Immature natural killer cell (primary cell): ENCODE results near the gene B4GALNT3. TPM values are rescaled to one million over a fixed set of nuclear protein-coding genes. Genes with fewer than 3 reads are reported as not detected.
A peak's percentile ranks its signal among the peaks of the same experiment; 100 is the strongest.
"Not testable (repeated sequence)": the region's sequence is repeated elsewhere in the genome, so short reads cannot be mapped to it uniquely, and the experiment has no call there.

Experiments
- DNase-seq, 3 donors: peaks; one replicate each; pipeline ENCODE4 v3.0.0; 2022; ENCODE audit warnings: mixed read lengths in 1 of 3
- H3K27ac Mint-ChIP-seq, 6 donors: one replicate each; pipeline ENCODE4 v1.8.0; 2020; ENCODE audit warnings: mixed read lengths in 6 of 6, mild to moderate bottlenecking in 5 of 6, inconsistent platforms in 4 of 6, moderate library complexity in 3 of 6
- H3K27me3 Mint-ChIP-seq, 3 donors: one replicate each; pipeline ENCODE4 v1.8.0; 2020 to 2021; ENCODE audit warnings: low read depth in 3 of 3, mild to moderate bottlenecking in 3 of 3, mixed read lengths in 3 of 3, moderate library complexity in 3 of 3, inconsistent platforms in 1 of 3
- H3K36me3 Mint-ChIP-seq, 3 donors: one replicate each; pipeline ENCODE4 v1.8.0; 2020; ENCODE audit warnings: mixed read lengths in 3 of 3, inconsistent platforms in 2 of 3, mild to moderate bottlenecking in 2 of 3
- H3K4me1 Mint-ChIP-seq, 2 donors: one replicate each; pipeline ENCODE4 v1.8.0; 2020; ENCODE audit warnings: inconsistent platforms in 2 of 2, mild to moderate bottlenecking in 2 of 2, mixed read lengths in 2 of 2, moderate library complexity in 1 of 2
- H3K4me3 Mint-ChIP-seq, 5 donors: one replicate each; pipeline ENCODE4 v1.8.0; 2020; ENCODE audit warnings: mild to moderate bottlenecking in 5 of 5, mixed read lengths in 5 of 5, inconsistent platforms in 3 of 5, moderate library complexity in 3 of 5
- H3K9me3 Mint-ChIP-seq, 6 donors: one replicate each; pipeline ENCODE4 v1.8.0; 2020; ENCODE audit warnings: mild to moderate bottlenecking in 6 of 6, mixed read lengths in 6 of 6, inconsistent platforms in 4 of 6, moderate library complexity in 3 of 6
- polyA plus RNA-seq, 3 donors: library from polyadenylated mRNA; unstranded; fragments of 300-500 nt; fragmentation: Illumina TruSeq; gene quantifications; one replicate each; pipeline ENCODE4 v1.2.3, GENCODE V29; 2021

Gene B4GALNT3
- 10 to 100 TPM in 1 of 3 donors, 1 to 10 TPM in 1, under 1 TPM in 1; 0.03 to 13.1 (median 1.2) TPM for polyA plus RNA-seq

DNA sequence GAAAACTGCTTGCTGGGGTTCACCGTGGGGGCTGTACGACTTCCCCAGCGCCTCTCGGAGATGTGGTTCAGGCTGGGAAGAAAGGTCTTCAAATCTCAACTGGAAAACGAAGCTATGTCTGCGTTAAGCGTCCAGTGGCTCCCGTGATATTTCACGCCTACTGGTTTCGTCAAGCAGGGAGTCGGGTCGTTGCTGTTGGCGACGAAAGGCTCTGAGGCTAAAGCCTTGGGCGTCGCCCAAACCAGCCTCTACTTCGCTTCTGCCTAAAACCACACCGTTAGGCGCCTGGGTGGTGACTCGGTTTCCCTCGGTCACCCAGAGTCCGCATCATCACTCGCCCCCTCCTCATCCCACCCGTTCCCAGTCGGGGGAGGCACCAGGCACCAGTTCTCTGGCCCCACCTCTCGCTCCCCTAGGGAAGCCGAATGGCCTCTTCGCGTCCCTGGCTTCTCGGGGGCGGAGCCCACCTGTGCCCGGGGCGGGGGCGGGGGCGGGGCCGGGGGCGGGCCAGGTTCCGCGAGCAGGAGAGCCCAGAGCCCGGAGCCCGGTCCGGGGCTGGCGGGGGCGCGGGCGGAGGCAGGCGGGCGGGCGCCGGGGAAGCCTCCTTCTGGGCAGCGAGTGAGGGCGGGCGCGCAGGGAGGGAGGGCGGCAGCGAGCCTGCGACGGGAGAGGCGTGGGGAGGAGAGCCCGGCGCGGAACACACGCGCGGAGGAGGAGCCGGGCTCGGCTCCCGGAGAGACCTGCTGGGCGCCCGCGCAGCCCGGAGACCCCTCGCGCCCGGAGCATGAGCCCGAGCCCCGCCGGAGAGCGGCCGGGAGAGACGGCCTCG, at the start of gene B4GALNT3:
B4GALNT3 (plus strand) TSS at position 510 of the 829 bp plus-strand sequence. CDS start 438 bp downstream, outside the sequence.
- Mint-ChIP-seq H3K36me3 (no peaks in the 10 kb centered on the region), H3K27me3 (peaks cover 7 to 15% (median 11%) of the 10 kb centered on the region in 3 donors), H3K27ac (peak within 1 kb of the TSS in 1 of 6 donors; percentile 43), H3K4me3 (peak within 1 kb of the TSS; percentile 72 to 93 (median 81)), H3K9me3 (peaks cover 0 to 2% (median 0%) of the 10 kb centered on the region in 6 donors), H3K4me1 (peaks cover 31 to 45% of the 10 kb centered on the region in 2 donors)
- no peak for DNase-seq

DNA sequence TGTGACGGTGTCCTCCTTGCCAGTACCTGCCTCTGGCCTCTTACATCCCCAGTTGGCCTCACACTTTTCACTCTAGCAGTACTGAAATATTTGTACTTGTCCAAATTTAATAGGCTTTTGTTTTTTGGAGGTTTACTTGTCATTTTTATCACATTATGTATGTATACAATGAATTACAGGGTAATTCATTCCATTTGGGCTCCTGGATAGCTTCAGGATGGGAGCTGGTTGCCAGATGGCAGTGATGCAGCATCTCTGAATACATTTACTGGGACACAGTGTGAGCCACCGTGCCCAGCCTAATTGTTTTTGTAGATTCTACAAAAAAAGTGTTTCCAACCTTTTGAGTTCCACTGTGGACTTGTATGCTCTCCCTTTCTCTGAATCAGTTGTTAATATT, 44.9 kb upstream of the B4GALNT3 start:
- peaks cover 22 to 41% (median 22%) of the 10 kb centered on the region in 3 donors for H3K36me3 Mint-ChIP-seq
- H3K27ac Mint-ChIP-seq = no peak overlapping the region
- H3K9me3 Mint-ChIP-seq = no peaks in the 10 kb centered on the region
- no peaks in the 10 kb centered on the region for H3K4me1 Mint-ChIP-seq
- no peaks in the 10 kb centered on the region for H3K27me3 Mint-ChIP-seq
- H3K4me3 Mint-ChIP-seq = no peak overlapping the region
- DNase-seq = no peak

DNA sequence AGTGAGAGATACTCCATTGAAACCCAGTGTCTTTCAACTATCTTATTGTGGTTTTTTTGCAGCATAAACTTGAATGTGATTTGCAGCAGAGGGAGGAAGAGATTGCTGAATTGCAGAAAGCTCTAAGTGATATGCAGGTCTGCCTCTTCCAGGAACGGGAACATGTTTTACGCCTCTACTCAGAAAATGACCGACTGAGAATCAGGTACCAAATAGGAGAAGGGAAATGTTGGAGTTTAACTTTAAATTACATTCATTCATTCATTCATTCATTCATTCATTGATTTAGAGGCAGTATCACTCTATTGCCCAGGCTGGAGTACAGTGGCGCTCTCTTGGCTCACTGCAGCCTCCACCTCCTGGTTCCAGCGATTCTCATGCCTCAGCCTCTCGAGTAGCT, 41.3 kb upstream of the B4GALNT3 start:
- H3K9me3 Mint-ChIP-seq = no peaks in the 10 kb centered on the region
- no peaks in the 10 kb centered on the region for H3K4me1 Mint-ChIP-seq
- H3K36me3 Mint-ChIP-seq = peaks cover 15 to 37% (median 23%) of the 10 kb centered on the region in 3 donors
- no peaks in the 10 kb centered on the region for H3K27me3 Mint-ChIP-seq
- H3K4me3 Mint-ChIP-seq = no peak overlapping the region
- no peak overlapping the region for H3K27ac Mint-ChIP-seq
- DNase-seq = no peak

DNA sequence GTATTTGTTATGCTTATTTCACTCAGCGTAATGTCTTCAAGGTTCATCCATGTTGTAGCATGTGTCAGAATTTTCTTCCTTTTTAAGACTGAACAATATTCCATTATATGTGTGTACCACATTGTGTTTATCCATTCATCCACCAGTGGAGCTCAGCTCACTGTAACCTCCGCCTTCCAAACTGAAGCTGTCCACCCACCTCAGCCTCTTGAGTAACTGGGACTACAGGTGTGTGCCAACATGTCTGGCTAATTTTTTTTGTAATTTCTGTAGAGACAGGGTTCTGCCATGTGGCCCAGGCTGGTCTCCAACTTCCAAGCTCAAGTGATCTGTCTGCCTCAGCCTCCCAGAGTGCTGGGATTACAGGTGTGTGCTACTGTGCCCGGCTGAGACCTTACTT, 37.2 kb upstream of the B4GALNT3 start:
- Mint-ChIP-seq H3K9me3 (no peaks in the 10 kb centered on the region), H3K4me1 (no peaks in the 10 kb centered on the region), H3K4me3 (no peak overlapping the region), H3K27ac (no peak overlapping the region), H3K27me3 (no peaks in the 10 kb centered on the region), H3K36me3 (peaks cover 7 to 27% (median 8%) of the 10 kb centered on the region in 3 donors)
- DNase-seq = no peak

- H3K9me3 Mint-ChIP-seq, DNase-seq, H3K27ac Mint-ChIP-seq, H3K4me3 Mint-ChIP-seq, H3K27me3 Mint-ChIP-seq, H3K4me1 Mint-ChIP-seq: not testable (repeated sequence)
- peaks cover 31 to 53% (median 37%) of the 10 kb centered on the region in 3 donors for H3K36me3 Mint-ChIP-seq
These were observed 24.0 kb upstream of the B4GALNT3 start for GRCh38 chr12:435737-436136.

GRCh38 chr12:442235-442884, 17.4 kb upstream of the B4GALNT3 start:
- no peaks in the 10 kb centered on the region for H3K4me1 Mint-ChIP-seq
- H3K27me3 Mint-ChIP-seq = no peaks in the 10 kb centered on the region
- no peak overlapping the region for H3K4me3 Mint-ChIP-seq
- DNase-seq = peak; percentile 39 to 49 (median 47)
- H3K36me3 Mint-ChIP-seq = peaks cover 9 to 23% (median 17%) of the 10 kb centered on the region in 3 donors
- no peaks in the 10 kb centered on the region for H3K9me3 Mint-ChIP-seq
- H3K27ac Mint-ChIP-seq = no peak overlapping the region

- no peaks in the 10 kb centered on the region for H3K9me3 Mint-ChIP-seq
- no peak overlapping the region for H3K27ac Mint-ChIP-seq
- peaks cover 0 to 2% (median 0%) of the 10 kb centered on the region in 3 donors for H3K36me3 Mint-ChIP-seq
- H3K4me1 Mint-ChIP-seq = peaks cover 0 to 6% of the 10 kb centered on the region in 2 donors
- H3K27me3 Mint-ChIP-seq = no peaks in the 10 kb centered on the region
- no peak overlapping the region for H3K4me3 Mint-ChIP-seq
- no peak for DNase-seq
These were observed 12.6 kb upstream of the B4GALNT3 start for GRCh38 chr12:447141-447540.

DNA sequence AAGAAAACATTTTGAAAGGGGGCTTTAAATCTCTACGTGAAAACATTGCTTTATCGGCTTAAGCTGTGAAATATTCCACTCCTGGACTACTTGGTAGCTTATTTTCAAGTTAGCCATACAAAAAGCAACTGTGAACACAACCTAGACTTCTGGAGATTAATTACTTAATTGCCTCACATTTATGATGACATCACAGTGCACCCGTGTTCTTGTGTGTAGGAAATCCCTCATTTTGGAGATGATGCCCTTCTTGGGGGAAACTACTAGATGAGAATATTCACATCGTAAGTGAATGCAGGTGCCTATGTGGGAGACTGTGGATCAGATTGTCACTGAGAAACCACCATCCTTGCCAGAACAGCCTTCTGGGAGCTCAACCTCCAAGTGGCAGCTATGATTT, 10.5 kb upstream of the B4GALNT3 start:
- H3K27me3 Mint-ChIP-seq = peaks cover 0 to 5% (median 2%) of the 10 kb centered on the region in 3 donors
- no peak overlapping the region for H3K27ac Mint-ChIP-seq
- DNase-seq = no peak
- no peaks in the 10 kb centered on the region for H3K36me3 Mint-ChIP-seq
- H3K4me3 Mint-ChIP-seq = no peak overlapping the region
- no peaks in the 10 kb centered on the region for H3K9me3 Mint-ChIP-seq
- H3K4me1 Mint-ChIP-seq = peaks cover 3 to 14% of the 10 kb centered on the region in 2 donors

GRCh38 chr12:450438-450837, 9.3 kb upstream of the B4GALNT3 start:
- H3K36me3 Mint-ChIP-seq = no peaks in the 10 kb centered on the region
- DNase-seq = no peak
- H3K27ac Mint-ChIP-seq = no peak overlapping the region
- H3K27me3 Mint-ChIP-seq = peaks cover 0 to 5% (median 2%) of the 10 kb centered on the region in 3 donors
- peaks cover 5 to 21% of the 10 kb centered on the region in 2 donors for H3K4me1 Mint-ChIP-seq
- H3K4me3 Mint-ChIP-seq = no peak overlapping the region
- H3K9me3 Mint-ChIP-seq = no peaks in the 10 kb centered on the region

GRCh38 chr12:452667-453210, 7.0 kb upstream of the B4GALNT3 start:
- Mint-ChIP-seq H3K4me1 (peaks cover 5 to 21% of the 10 kb centered on the region in 2 donors), H3K27ac (no peak overlapping the region), H3K27me3 (peaks cover 0 to 5% (median 2%) of the 10 kb centered on the region in 3 donors), H3K9me3 (no peaks in the 10 kb centered on the region), H3K36me3 (no peaks in the 10 kb centered on the region), H3K4me3 (no peak overlapping the region)
- DNase-seq = peak in 2 of 3 donors; percentile 57 to 62

DNA sequence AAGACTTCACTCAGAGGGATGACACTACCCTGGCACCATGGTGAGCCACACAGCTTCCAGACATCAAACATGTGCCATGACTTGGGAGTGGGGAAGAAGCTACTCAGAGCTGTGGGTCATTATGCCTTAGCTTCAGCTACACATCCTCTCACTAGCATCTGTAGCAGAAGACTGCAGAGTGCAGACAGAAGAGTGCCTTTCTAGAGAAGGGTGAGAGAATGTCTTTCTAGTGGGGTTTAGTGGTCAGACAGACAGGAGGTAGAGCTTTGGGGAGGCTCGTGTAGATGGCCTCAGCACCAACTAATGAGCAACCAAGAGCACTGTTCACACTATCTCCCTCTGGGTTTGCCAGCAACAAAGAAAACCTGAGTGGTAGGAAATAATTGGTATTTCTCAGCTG, 4.9 kb upstream of the B4GALNT3 start:
- Mint-ChIP-seq H3K4me1 (peaks cover 10 to 32% of the 10 kb centered on the region in 2 donors), H3K9me3 (no peaks in the 10 kb centered on the region), H3K36me3 (no peaks in the 10 kb centered on the region), H3K27ac (peak overlapping the region in 5 of 6 donors; percentile 29 to 46 (median 36)), H3K4me3 (no peak overlapping the region), H3K27me3 (peaks cover 5 to 8% (median 5%) of the 10 kb centered on the region in 3 donors)
- no peak for DNase-seq

GRCh38 chr12:455821-456220, 3.9 kb upstream of the B4GALNT3 start:
- Mint-ChIP-seq H3K27ac (no peak overlapping the region), H3K27me3 (peaks cover 5 to 8% (median 8%) of the 10 kb centered on the region in 3 donors), H3K4me3 (no peak overlapping the region), H3K9me3 (no peaks in the 10 kb centered on the region), H3K4me1 (peaks cover 10 to 34% of the 10 kb centered on the region in 2 donors), H3K36me3 (no peaks in the 10 kb centered on the region)
- no peak for DNase-seq

DNA sequence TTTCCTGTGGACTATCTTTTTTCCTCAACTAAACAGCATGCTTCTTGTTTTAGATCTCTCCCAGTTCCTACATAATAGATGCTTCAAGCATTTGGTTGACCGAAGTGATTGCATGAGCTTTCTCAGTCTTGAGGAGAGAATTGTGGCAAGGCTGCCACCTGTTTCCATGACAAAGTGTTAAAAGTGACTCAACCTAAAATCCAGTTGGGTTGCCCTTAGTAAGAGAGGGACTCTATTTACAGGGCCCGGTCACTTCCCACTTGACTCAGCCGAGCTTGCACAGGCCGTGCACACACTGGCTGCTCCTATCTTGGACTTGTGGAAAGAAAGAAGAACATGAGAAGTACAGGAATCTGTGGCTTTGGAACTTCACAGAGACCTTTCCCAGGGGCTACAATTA, 2.1 kb upstream of the B4GALNT3 start:
- Mint-ChIP-seq H3K4me1 (peaks cover 16 to 36% of the 10 kb centered on the region in 2 donors), H3K4me3 (no peak overlapping the region), H3K36me3 (no peaks in the 10 kb centered on the region), H3K27ac (no peak overlapping the region), H3K27me3 (peaks cover 9 to 13% (median 10%) of the 10 kb centered on the region in 3 donors), H3K9me3 (peaks cover 0 to 2% (median 0%) of the 10 kb centered on the region in 6 donors)
- DNase-seq = no peak

DNA sequence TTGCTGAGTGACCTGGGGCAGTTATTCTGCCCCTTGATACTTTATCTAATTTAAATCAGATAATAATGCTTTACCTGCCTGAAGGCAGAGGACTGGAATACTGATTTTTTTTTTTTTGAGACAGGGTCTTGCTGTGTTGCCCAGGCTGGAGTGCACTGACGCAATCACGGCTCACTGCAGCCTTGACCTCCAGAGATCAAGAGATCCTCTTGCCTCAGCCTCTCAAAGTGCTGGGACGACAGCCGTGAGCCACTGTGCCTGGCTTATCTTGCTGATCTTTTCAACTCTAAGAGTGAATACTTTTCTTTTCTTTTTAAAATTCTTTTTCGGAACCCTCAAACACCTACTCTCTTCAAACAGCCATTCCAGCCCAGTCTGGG, 699 bp upstream of the B4GALNT3 start:
- Mint-ChIP-seq H3K4me3 (peak overlapping the region; percentile 70 to 85 (median 76)), H3K4me1 (peaks cover 28 to 48% of the 10 kb centered on the region in 2 donors), H3K36me3 (no peaks in the 10 kb centered on the region), H3K27me3 (peaks cover 7 to 14% (median 10%) of the 10 kb centered on the region in 3 donors), H3K9me3 (peaks cover 0 to 2% (median 0%) of the 10 kb centered on the region in 6 donors), H3K27ac (no peak overlapping the region)
- no peak for DNase-seq
